Sigmoid colon (tissue), 7 donors: Measurements from ENCODE around the gene HHIPL1. TPM values are rescaled to one million over a fixed set of nuclear protein-coding genes. Genes with fewer than 3 reads are reported as not detected.

Experiments
- DNase-seq: peaks from one replicate; pipeline ENCODE4 v3.0.0-alpha.2; 2019
- H3K27ac ChIP-seq, 4 donors: fragments of 200-600 bp; sonication (generic); one replicate each; pipeline ENCODE4 v1.5.1; 2016 to 2019; ENCODE audit warnings: mild to moderate bottlenecking in 1 of 4
- H3K27me3 ChIP-seq, 3 donors: fragments of 200-600 bp; sonication (generic); one replicate each; pipeline ENCODE4 v1.5.1; 2019; ENCODE audit warnings: mild to moderate bottlenecking in 1 of 3
- H3K36me3 ChIP-seq, 4 donors: fragments of 200-600 bp; sonication (generic); one replicate each; pipeline ENCODE4 v1.5.1; 2016 to 2019
- H3K4me1 ChIP-seq, 4 donors: fragments of 200-600 bp; sonication (generic); one replicate each; pipeline ENCODE4 v1.5.1; 2017 to 2019
- H3K4me3 ChIP-seq, 4 donors: fragments of 200-600 bp; sonication (generic); one replicate each; pipeline ENCODE4 v1.5.1; 2017 to 2019; ENCODE audit warnings: mild to moderate bottlenecking in 2 of 4, moderate library complexity in 1 of 4
- H3K9me3 ChIP-seq, 4 donors: fragments of 200-600 bp in 3 of 4; sonication (generic) in 3 of 4; one replicate each; pipeline versions ENCODE4 v1.5.1 to v1.6.1; 2013 to 2019
- EP300 ChIP-seq, 4 donors: sonication (generic); formaldehyde crosslinking; IDR thresholded peaks; one replicate each; pipeline ENCODE4 v1.6.1; 2017; ENCODE audit warnings: antibody characterized with exemption in 4 of 4
- POLR2A ChIP-seq, 2 donors: fragments of 450-650 bp; IDR thresholded peaks; one replicate each; pipeline ENCODE4 v1.6.1; 2016; ENCODE audit warnings: antibody characterized with exemption in 2 of 2, mild to moderate bottlenecking in 2 of 2, moderate library complexity in 2 of 2
- POLR2AphosphoS5 ChIP-seq, 4 donors: sonication (generic); formaldehyde crosslinking; IDR thresholded peaks; one replicate each; pipeline ENCODE4 v1.6.1; 2017; ENCODE audit warnings: antibody characterized with exemption in 4 of 4
- WGBS, 2 donors: extraction: QIAGEN DNeasy Blood & Tissue Kit; methylation state at CpG; one replicate each; pipeline ENCODE4 v1.1.7; 2013; 5-methylcytosine and 5-hydroxymethylcytosine counted together
- intact Hi-C: fragments of 100-400 bp; cut with DNase I; formaldehyde crosslinking; loops from one replicate; pipeline ENCODE4 v1.15.1; 2023
- polyA plus RNA-seq, 3 donors: library from polyadenylated mRNA; stranded (reverse); fragments of 200-250 nt; gene quantifications; one replicate each; pipeline ENCODE4 v1.2.3, GENCODE V29; 2013
- total RNA-seq, 4 donors: library from RNA; depleted of rRNA; stranded (reverse); fragments of >200 nt; gene quantifications; one replicate each; pipeline ENCODE4 v1.1.0, GENCODE V29; 2016
- TF ChIP-seq, protein P1 (sequence below), 4 experiments: fragments of 450-650 bp in 3 of 4; fragments of 200-600 bp in 1 of 4; IDR thresholded peaks; one replicate each; pipeline ENCODE4 v1.5.1; 2016 to 2019; ENCODE audit warnings: antibody characterized with exemption in 4 of 4, mild to moderate bottlenecking in 3 of 4, moderate library complexity in 2 of 4
- donor health status: healthy with polysubstance abuse.
- donor health status: Bipolar disorder and iron deficiency.
- donor health status: healthy.

The HHIPL1 gene
- total and polyA plus RNA-seq, 7 donors, result 0.80 to 10.8 (median 4.3) TPM; not detected in 2

DNA sequence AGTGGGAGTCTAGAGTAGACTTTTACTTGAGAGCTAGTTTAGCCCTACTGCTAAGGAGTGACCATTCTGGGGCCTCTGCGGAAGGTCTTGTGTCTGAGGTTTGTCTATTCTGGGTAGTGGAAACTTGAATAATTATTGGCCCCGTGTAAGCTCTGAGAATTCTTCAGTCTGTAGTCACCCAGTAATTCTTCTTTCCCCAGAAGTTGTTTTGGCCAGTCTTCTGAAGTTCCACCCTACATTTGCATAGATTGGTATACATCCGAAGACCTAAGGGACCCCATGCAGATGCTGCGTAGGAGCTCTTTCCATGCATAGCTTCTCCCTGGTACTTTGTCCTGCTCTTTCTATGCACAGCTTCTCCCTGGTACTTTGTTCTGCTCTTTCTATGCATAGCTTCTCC lies 52.0 kb downstream of the HHIPL1 start:
- H3K9me3 ChIP-seq, result peaks cover 0 to under 1% (median 0%) of the 10 kb centered on the region in 4 donors
- no peak for DNase-seq
- intact Hi-C loops, result no loop called here
- no peak overlapping the region for H3K27ac ChIP-seq
- WGBS, 2 donors, result 90% methylated on average over 4 of the region's 4 CpGs
- H3K36me3 ChIP-seq, result no peaks in the 10 kb centered on the region
- TF ChIP-seq POLR2A (IDR thresholded peaks at IDR 0.05), result no peak
- H3K4me1 ChIP-seq, result no peaks in the 10 kb centered on the region
- no peaks in the 10 kb centered on the region for H3K27me3 ChIP-seq
- no peak overlapping the region for H3K4me3 ChIP-seq

DNA sequence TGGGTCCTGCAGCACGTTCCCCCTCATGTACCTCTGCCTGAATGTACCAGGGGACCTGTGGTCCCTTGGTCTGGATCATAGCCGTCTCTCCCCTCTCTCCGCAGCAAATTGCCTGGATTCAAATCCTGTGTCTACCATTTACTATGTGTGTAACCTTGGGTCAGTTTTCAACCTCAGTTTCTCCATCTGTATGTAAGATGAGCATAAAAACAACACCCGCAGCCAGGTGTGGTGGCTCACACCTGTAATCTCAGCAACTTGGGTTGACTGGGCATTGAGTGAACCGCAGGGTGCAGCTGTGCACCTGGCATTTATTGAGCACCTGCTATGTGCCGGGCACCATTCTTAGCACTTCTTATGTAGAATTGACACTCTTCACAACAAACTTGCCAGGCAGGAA lies 53.3 kb downstream of the HHIPL1 start:
- Histone ChIP-seq H3K36me3 (no peaks in the 10 kb centered on the region), H3K27ac (no peak overlapping the region), H3K27me3 (no peaks in the 10 kb centered on the region), H3K4me3 (no peak overlapping the region), H3K4me1 (no peaks in the 10 kb centered on the region), H3K9me3 (peaks cover 0 to 4% (median 4%) of the 10 kb centered on the region in 4 donors)
- 76 to 92% methylated on average over 6 of the region's 6 CpGs for WGBS, 2 donors
- peak; percentile 34 for DNase-seq
- intact Hi-C loops, result no loop called here
- TF ChIP-seq EP300 (IDR thresholded peaks at IDR 0.05), result no peak
- TF ChIP-seq POLR2A (IDR thresholded peaks at IDR 0.05), result no peak
- TF ChIP-seq, protein P1, sequence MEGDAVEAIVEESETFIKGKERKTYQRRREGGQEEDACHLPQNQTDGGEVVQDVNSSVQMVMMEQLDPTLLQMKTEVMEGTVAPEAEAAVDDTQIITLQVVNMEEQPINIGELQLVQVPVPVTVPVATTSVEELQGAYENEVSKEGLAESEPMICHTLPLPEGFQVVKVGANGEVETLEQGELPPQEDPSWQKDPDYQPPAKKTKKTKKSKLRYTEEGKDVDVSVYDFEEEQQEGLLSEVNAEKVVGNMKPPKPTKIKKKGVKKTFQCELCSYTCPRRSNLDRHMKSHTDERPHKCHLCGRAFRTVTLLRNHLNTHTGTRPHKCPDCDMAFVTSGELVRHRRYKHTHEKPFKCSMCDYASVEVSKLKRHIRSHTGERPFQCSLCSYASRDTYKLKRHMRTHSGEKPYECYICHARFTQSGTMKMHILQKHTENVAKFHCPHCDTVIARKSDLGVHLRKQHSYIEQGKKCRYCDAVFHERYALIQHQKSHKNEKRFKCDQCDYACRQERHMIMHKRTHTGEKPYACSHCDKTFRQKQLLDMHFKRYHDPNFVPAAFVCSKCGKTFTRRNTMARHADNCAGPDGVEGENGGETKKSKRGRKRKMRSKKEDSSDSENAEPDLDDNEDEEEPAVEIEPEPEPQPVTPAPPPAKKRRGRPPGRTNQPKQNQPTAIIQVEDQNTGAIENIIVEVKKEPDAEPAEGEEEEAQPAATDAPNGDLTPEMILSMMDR (IDR thresholded peaks at IDR 0.05), result no peak
- no peak for TF ChIP-seq POLR2AphosphoS5 (IDR thresholded peaks at IDR 0.05)

DNA sequence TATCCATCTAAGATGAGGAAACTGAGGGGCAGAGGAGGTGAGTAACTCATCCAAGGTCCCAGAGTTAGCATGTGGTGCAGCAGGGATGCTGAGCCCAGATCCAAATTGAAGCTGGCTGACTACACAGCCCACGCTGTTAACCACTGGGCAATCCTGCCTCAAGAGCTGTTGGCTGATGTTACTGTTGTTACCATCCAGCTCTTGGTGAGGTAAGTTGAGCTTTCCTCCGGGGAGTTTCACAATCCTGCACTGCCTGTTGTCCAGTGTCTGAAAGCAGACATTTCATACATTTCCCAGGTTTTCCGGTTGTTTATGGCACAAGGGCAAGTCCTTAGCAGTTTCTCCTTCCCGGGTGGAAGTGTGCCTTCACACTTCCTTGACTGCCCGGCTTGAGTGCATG lies 53.7 kb downstream of the HHIPL1 start:
- Histone ChIP-seq H3K36me3 (no peaks in the 10 kb centered on the region), H3K27me3 (no peaks in the 10 kb centered on the region), H3K4me3 (no peak overlapping the region), H3K9me3 (peaks cover 0 to 8% (median 7%) of the 10 kb centered on the region in 4 donors), H3K27ac (no peak overlapping the region), H3K4me1 (no peaks in the 10 kb centered on the region)
- no peak for TF ChIP-seq POLR2A (IDR thresholded peaks at IDR 0.05)
- TF ChIP-seq, protein P1 (IDR thresholded peaks at IDR 0.05), result no peak
- no peak for TF ChIP-seq EP300 (IDR thresholded peaks at IDR 0.05)
- TF ChIP-seq POLR2AphosphoS5 (IDR thresholded peaks at IDR 0.05), result no peak
- 50 to 54% methylated on average over 5 of the region's 5 CpGs for WGBS, 2 donors
- intact Hi-C loops, result no loop called here
- DNase-seq, result peak; percentile 39

DNA sequence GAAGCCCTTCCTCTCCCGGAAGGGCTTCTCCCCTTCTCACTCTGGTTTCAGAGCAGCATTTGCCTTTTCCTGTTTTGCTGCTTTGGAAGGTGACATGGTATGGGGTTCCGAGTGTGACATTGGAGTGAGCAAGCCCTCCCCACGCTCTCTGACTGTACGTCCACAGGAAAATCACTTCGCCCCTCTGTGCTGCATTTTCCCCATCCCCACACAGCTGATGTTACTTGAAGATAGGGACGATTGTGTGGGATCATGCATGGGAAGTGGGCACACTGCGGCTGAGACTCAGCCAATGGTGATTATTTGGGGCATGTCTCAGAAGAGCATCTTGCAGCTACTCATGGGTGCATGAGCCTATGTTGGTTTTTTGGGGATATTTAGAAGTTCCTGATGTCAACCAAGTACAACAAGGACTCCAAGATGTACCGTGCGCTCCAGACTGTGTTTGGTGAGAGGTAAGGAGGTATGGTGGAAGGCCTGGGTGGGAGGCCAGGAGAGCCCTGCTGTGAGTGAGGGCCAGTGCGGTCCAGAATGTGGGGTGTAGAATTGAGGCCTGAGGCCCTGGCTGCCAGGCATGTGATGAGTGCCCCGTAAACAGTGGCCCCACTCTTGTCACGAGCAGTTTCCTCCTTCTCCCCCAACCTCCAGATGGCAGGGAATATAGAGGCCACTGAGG lies 54.3 kb downstream of the HHIPL1 start:
- Histone ChIP-seq H3K4me3 (no peak overlapping the region), H3K9me3 (peaks cover 0 to 11% (median 7%) of the 10 kb centered on the region in 4 donors), H3K27ac (no peak overlapping the region), H3K4me1 (no peaks in the 10 kb centered on the region), H3K27me3 (no peaks in the 10 kb centered on the region), H3K36me3 (no peaks in the 10 kb centered on the region)
- intact Hi-C loops, result no loop called here
- TF ChIP-seq EP300 (IDR thresholded peaks at IDR 0.05) (no peak), POLR2AphosphoS5 (IDR thresholded peaks at IDR 0.05) (no peak)
- no peak for DNase-seq
- 74 to 81% methylated on average over 12 of the region's 12 CpGs for WGBS, 2 donors

DNA sequence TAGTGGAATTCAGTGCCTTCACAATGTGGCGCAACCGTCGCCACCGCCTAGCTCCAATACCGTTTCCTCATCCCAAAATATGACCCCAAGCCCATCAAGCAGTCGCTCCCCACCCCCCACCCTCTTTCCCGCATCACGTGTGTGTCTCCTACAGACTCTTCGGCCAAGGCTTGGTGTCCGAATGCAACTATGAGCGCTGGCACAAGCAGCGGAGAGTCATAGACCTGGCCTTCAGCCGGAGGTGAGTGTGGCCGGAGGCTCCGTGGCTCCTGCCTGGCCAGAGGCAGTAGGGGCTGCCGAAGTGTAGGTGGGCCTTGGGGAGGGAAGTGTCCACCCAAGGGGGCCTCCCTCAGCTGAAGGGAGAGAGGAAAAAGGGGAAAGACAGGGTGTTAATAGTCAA lies 54.9 kb downstream of the HHIPL1 start:
- 93 to 94% methylated on average over 16 of the region's 16 CpGs for WGBS, 2 donors

More for the DNA sequence above, 54.9 kb downstream of the HHIPL1 start:
- Histone ChIP-seq H3K36me3 (no peaks in the 10 kb centered on the region), H3K27me3 (no peaks in the 10 kb centered on the region), H3K4me1 (no peaks in the 10 kb centered on the region), H3K9me3 (peaks cover 0 to 11% (median 7%) of the 10 kb centered on the region in 4 donors), H3K27ac (no peak overlapping the region), H3K4me3 (no peak overlapping the region)
- DNase-seq, result no peak
- no peak for TF ChIP-seq POLR2AphosphoS5 (IDR thresholded peaks at IDR 0.05)
- TF ChIP-seq EP300 (IDR thresholded peaks at IDR 0.05), result no peak
- no peak for TF ChIP-seq POLR2A (IDR thresholded peaks at IDR 0.05)
- TF ChIP-seq, protein P1 (IDR thresholded peaks at IDR 0.05), result no peak
- intact Hi-C loops, result no loop called here
